ENCODE data around the gene IMP4.

GRCh38 chr2:130389783-130390182 is 47.1 kb downstream of the IMP4 start:
- no peak for TF ChIP-seq CTCF (IDR thresholded peaks at IDR 0.05; ENCODE audit: poor library complexity, severe bottlenecking)
- no peak for TF ChIP-seq EZH2 (IDR thresholded peaks at IDR 0.05; ENCODE audit: borderline replicate concordance, insufficient read depth, low read length, poor library complexity, severe bottlenecking)
- TF ChIP-seq MXI1 (conservative IDR thresholded peaks at IDR 0.05; ENCODE audit: poor library complexity, severe bottlenecking), result no peak
- TF ChIP-seq REST (IDR thresholded peaks at IDR 0.05; ENCODE audit: borderline replicate concordance), result no peak

Measured in neural cell (in vitro differentiated cells).